HepG2 (cell line): ENCODE data around the gene HEBP1. TPM values are rescaled to one million over a fixed set of nuclear protein-coding genes. Genes with fewer than 3 reads are reported as not detected.

Experiments used
- ATAC-seq: fragments of 200-7000 bp; cut with Tn5 transposase; 3 replicates; pipeline ENCODE4 v1.9.1; 2020; ENCODE audit warnings: mild to moderate bottlenecking, moderate library complexity
- BruUV-seq: library from RNA; stranded (reverse); fragments of 400-500 nt; replicated peaks from 2 replicates; lab custom pipeline; 2021; lab: Mats Ljungman, UMichigan
- CTCF ChIA-PET: fragments of 300-600 bp; formaldehyde crosslinking; extraction: SDS; loops from one replicate; lab custom pipeline; 2021; ENCODE audit warnings: low total read pairs, inconsistent platforms, low intra/inter-chr PET ratio; lab: Yijun Ruan, JAX
- POLR2A ChIA-PET: fragments of 350-600 bp; sonication (Branson Sonifier 250); formaldehyde crosslinking; loops from one replicate; lab custom pipeline; 2020; ENCODE audit warnings: antibody characterized with exemption, inconsistent platforms; lab: Yijun Ruan, JAX
- DNase-seq: peaks from one replicate; pipeline ENCODE4 v3.0.0-alpha.2; 2015; ENCODE audit warnings: low spot score
- FAIRE-seq: peaks from 3 replicates; lab custom pipeline; 2011; peaks lifted over from hg19 to GRCh38; lab: Jason Lieb, UNC
- H2AFZ ChIP-seq: one replicate; pipeline ENCODE4 v1.6.1; 2011; ENCODE audit warnings: low read length, inconsistent platforms
- H3K27ac ChIP-seq: fragments of 300-600 bp; 3 replicates; pipeline ENCODE4 v1.8.0; 2011; ENCODE audit warnings: mixed run types, mild to moderate bottlenecking, mixed read lengths, low read length, inconsistent platforms; ENCODE audit not compliant: insufficient read depth; ENCODE audit errors: extremely low read length
- H3K27me3 ChIP-seq, 2 experiments: fragments of 200-600 bp in 1 of 2; 2 replicates in 1 of 2; 3 replicates in 1 of 2; pipeline versions ENCODE4 v1.6.0 to v1.8.0; 2011; ENCODE audit warnings: low read length in 2 of 2, mild to moderate bottlenecking in 2 of 2, moderate library complexity in 2 of 2, inconsistent platforms in 1 of 2; ENCODE audit not compliant: insufficient read depth in 2 of 2, control insufficient read depth in 1 of 2
- H3K36me3 ChIP-seq, 2 experiments: fragments of 200-600 bp in 1 of 2; replicated peaks in 1 of 2; 2 replicates in 1 of 2; 3 replicates in 1 of 2; pipeline versions ENCODE4 v1.5.1 to v1.8.0; 2011; ENCODE audit warnings: low read length in 2 of 2, inconsistent platforms in 1 of 2; ENCODE audit not compliant: insufficient read depth in 2 of 2, control insufficient read depth in 1 of 2
- H3K4me1 ChIP-seq: 2 replicates; pipeline ENCODE4 v1.5.1; 2012; ENCODE audit warnings: low read length, inconsistent platforms; ENCODE audit not compliant: insufficient read depth
- H3K4me2 ChIP-seq: 2 replicates; pipeline ENCODE4 v1.6.0; 2011; ENCODE audit warnings: low read depth, low read length, inconsistent platforms
- H3K4me3 ChIP-seq, 3 experiments: fragments of 200-600 bp in 1 of 3; sonication (generic), shearing (Covaris generic) in 1 of 3; replicated peaks in 1 of 3; 2 replicates each; pipeline ENCODE4 v1.5.1; 2011 to 2016; ENCODE audit warnings: low read length in 3 of 3, inconsistent platforms in 2 of 3, low read depth in 2 of 3, mild to moderate bottlenecking in 2 of 3, control low read depth in 1 of 3, mixed read lengths in 1 of 3; ENCODE audit not compliant: insufficient read depth in 1 of 3
- H3K79me2 ChIP-seq: one replicate; pipeline ENCODE4 v1.6.1; 2011; ENCODE audit warnings: low read length, inconsistent platforms; ENCODE audit not compliant: insufficient read depth
- H3K9ac ChIP-seq: 2 replicates; pipeline ENCODE4 v1.6.0; 2011; ENCODE audit warnings: mild to moderate bottlenecking, low read depth, low read length, inconsistent platforms; ENCODE audit not compliant: insufficient read depth
- H3K9me3 ChIP-seq: 2 replicates; pipeline ENCODE4 v1.5.1; 2012; ENCODE audit warnings: mild to moderate bottlenecking, low read length
- H4K20me1 ChIP-seq: 2 replicates; pipeline ENCODE4 v1.6.0; 2011; ENCODE audit warnings: inconsistent platforms, mild to moderate bottlenecking, low read length, moderate library complexity; ENCODE audit not compliant: insufficient read depth
- CENPBD1 ChIP-seq: sonication (generic); formaldehyde crosslinking; IDR thresholded peaks from 2 replicates; pipeline ENCODE4 v1.8.0; 2022; ENCODE audit warnings: missing genetic modification reagents, low read depth, mild to moderate bottlenecking, borderline replicate concordance
- FOXC1 ChIP-seq: sonication (generic); formaldehyde crosslinking; IDR thresholded peaks from 2 replicates; pipeline ENCODE4 v1.8.0; 2022; ENCODE audit warnings: mild to moderate bottlenecking, missing genetic modification reagents, borderline replicate concordance
- HOXA3 ChIP-seq: sonication (generic); formaldehyde crosslinking; IDR thresholded peaks from 2 replicates; pipeline ENCODE4 v1.5.0; 2020; ENCODE audit warnings: missing genetic modification reagents
- PAX8 ChIP-seq: sonication (generic); formaldehyde crosslinking; IDR thresholded peaks from 2 replicates; pipeline ENCODE4 v1.8.0; 2022; ENCODE audit warnings: mild to moderate bottlenecking, missing genetic modification reagents, borderline replicate concordance
- STAG1 ChIP-seq: sonication (generic); formaldehyde crosslinking; IDR thresholded peaks from 2 replicates; pipeline ENCODE4 v1.4.0; 2020; ENCODE audit warnings: missing genetic modification reagents
- U2AF1 ChIP-seq: fragments of 200-400 bp; formaldehyde crosslinking; optimal IDR thresholded peaks from 2 replicates; pipeline ENCODE3; 2017; ENCODE audit warnings: mild to moderate bottlenecking, low read depth, low read length
- ZNF570 ChIP-seq: sonication (generic); formaldehyde crosslinking; IDR thresholded peaks from 2 replicates; pipeline ENCODE4 v1.4.0; 2020; ENCODE audit warnings: mild to moderate bottlenecking, missing genetic modification reagents, borderline replicate concordance
- WGBS: methylation state at CpG from one replicate; pipeline ENCODE4 v1.1.6; 2017; ENCODE audit warnings: low lambda C conversion rate; 5-methylcytosine and 5-hydroxymethylcytosine counted together
- in situ Hi-C: cut with HindIII; loops from 2 replicates; pipeline ENCODE4 v1.10.0; 2017; ENCODE audit warnings: low pct_unique_long_range_greater_than_20kb; ENCODE audit not compliant: extremely low pct_ligation_motif_present
- intact Hi-C: fragments of 100-400 bp; cut with micrococcal nuclease; formaldehyde crosslinking; loops from one replicate; pipeline ENCODE4 v1.10.0; 2022; ENCODE audit not compliant: unreplicated experiment
- polyA plus RNA-seq, 8 experiments: library from polyadenylated mRNA; depleted of rRNA in 3 of 8; stranded (reverse) in 7 of 8; unstranded in 1 of 8; fragments of >200 nt; fragmentation: Illumina TruSeq in 4 of 8; extraction: Trizol in 4 of 8; gene quantifications; 2 replicates each; pipeline versions ENCODE4 v1.2.1 to v1.2.3, GENCODE V29; 2011 to 2016; ENCODE audit warnings: low read depth in 4 of 8, missing spikeins in 1 of 8, mixed read lengths in 1 of 8; ENCODE audit not compliant: insufficient read depth in 1 of 8
- total RNA-seq, 5 experiments: library from RNA; depleted of rRNA; stranded (reverse); fragments of >200 nt; fragmentation: Illumina TruSeq; extraction: Trizol; gene quantifications; 2 replicates each; pipeline ENCODE4 v1.2.3, GENCODE V29; 2016; ENCODE audit warnings: low read depth in 1 of 5
- TF ChIP-seq, protein P1 (sequence below): sonication (generic); formaldehyde crosslinking; IDR thresholded peaks from 2 replicates; pipeline ENCODE4 v1.5.0; 2020; ENCODE audit warnings: mild to moderate bottlenecking, missing genetic modification reagents, moderate library complexity
- TF ChIP-seq, protein P2 (sequence below): IDR thresholded peaks from 2 replicates; pipeline ENCODE4 v1.6.1; 2012; ENCODE audit warnings: low read length, improper control_type of control experiment

Gene HEBP1
- total and polyA plus RNA-seq, 2 of the 13 experiments (the other 11 are each of a cell fraction or from before 2014, with no cell fraction given): 7.8 to 9.4 TPM

DNA sequence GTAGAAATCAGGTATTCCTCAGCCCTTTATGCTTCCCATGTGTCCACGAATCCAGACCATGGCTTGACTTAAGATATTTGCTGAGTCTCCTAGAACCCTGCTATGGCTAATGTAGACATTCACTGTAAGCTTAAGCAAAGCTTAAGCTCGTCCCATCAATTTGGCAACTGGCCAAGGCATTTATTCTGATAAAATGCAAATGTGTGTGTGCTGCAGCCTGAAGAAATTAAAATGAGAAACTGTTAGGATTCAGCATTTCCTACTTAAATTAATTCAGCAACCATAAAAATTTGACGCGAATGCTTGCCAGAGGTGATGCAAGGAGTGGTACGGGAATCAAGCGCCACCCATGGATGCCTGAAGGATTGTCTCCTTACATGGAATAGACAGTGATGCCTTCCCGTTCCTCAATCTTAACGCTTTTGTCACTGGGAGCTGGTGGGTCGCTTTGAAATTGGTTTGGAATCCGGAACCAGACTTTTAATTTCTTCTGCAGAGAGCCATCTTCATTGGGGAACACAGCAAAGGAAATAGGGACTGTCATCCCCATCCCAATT, 13.2 kb downstream of the HEBP1 start:
- Histone ChIP-seq H3K79me2 (no peaks in the 10 kb centered on the region), H3K36me3 (peaks cover 16 to 50% of the 10 kb centered on the region in 2 experiments), H3K4me1 (no peaks in the 10 kb centered on the region), H3K4me2 (no peak overlapping the region), H3K27me3 (no peaks in the 10 kb centered on the region), H3K9ac (no peak overlapping the region), H2AFZ (no peak overlapping the region), H3K27ac (no peak overlapping the region), H4K20me1 (no peaks in the 10 kb centered on the region), H3K4me3 (no peak overlapping the region), H3K9me3 (no peaks in the 10 kb centered on the region)
- no peak for DNase-seq
- CTCF ChIA-PET: no interaction called here
- POLR2A ChIA-PET: no interaction called here
- no peak for ATAC-seq
- no peak for FAIRE-seq
- WGBS: 98% methylated on average over 10 of the region's 10 CpGs
- TF ChIP-seq CENPBD1 (CRISPR knock-in tag): no peak
- TF ChIP-seq ZNF570 (CRISPR knock-in tag): no peak
- TF ChIP-seq PAX8 (CRISPR knock-in tag): no peak
- no peak for TF ChIP-seq U2AF1
- in situ Hi-C loops (no loop called here), intact Hi-C loops (loop anchor here (2.0 kb wide), 1 partner anchor 226 kb away; no protein-coding TSS in a partner anchor)
- TSS peak; percentile 19 for BruUV-seq

GRCh38 chr12:12985817-12986408, 14.2 kb downstream of the HEBP1 start:
- no peak overlapping the region for H3K4me2 ChIP-seq
- no peak overlapping the region for H2AFZ ChIP-seq
- TF ChIP-seq, protein P1, sequence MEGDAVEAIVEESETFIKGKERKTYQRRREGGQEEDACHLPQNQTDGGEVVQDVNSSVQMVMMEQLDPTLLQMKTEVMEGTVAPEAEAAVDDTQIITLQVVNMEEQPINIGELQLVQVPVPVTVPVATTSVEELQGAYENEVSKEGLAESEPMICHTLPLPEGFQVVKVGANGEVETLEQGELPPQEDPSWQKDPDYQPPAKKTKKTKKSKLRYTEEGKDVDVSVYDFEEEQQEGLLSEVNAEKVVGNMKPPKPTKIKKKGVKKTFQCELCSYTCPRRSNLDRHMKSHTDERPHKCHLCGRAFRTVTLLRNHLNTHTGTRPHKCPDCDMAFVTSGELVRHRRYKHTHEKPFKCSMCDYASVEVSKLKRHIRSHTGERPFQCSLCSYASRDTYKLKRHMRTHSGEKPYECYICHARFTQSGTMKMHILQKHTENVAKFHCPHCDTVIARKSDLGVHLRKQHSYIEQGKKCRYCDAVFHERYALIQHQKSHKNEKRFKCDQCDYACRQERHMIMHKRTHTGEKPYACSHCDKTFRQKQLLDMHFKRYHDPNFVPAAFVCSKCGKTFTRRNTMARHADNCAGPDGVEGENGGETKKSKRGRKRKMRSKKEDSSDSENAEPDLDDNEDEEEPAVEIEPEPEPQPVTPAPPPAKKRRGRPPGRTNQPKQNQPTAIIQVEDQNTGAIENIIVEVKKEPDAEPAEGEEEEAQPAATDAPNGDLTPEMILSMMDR (CRISPR knock-in tag): peak; percentile 60
- TF ChIP-seq, protein P2, sequence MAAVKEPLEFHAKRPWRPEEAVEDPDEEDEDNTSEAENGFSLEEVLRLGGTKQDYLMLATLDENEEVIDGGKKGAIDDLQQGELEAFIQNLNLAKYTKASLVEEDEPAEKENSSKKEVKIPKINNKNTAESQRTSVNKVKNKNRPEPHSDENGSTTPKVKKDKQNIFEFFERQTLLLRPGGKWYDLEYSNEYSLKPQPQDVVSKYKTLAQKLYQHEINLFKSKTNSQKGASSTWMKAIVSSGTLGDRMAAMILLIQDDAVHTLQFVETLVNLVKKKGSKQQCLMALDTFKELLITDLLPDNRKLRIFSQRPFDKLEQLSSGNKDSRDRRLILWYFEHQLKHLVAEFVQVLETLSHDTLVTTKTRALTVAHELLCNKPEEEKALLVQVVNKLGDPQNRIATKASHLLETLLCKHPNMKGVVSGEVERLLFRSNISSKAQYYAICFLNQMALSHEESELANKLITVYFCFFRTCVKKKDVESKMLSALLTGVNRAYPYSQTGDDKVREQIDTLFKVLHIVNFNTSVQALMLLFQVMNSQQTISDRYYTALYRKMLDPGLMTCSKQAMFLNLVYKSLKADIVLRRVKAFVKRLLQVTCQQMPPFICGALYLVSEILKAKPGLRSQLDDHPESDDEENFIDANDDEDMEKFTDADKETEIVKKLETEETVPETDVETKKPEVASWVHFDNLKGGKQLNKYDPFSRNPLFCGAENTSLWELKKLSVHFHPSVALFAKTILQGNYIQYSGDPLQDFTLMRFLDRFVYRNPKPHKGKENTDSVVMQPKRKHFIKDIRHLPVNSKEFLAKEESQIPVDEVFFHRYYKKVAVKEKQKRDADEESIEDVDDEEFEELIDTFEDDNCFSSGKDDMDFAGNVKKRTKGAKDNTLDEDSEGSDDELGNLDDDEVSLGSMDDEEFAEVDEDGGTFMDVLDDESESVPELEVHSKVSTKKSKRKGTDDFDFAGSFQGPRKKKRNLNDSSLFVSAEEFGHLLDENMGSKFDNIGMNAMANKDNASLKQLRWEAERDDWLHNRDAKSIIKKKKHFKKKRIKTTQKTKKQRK: no peak
- TF ChIP-seq FOXC1 (CRISPR knock-in tag) (no peak), HOXA3 (CRISPR knock-in tag) (no peak), STAG1 (CRISPR knock-in tag) (peak; percentile 57)
- no peaks in the 10 kb centered on the region for H4K20me1 ChIP-seq
- H3K9me3 ChIP-seq: no peaks in the 10 kb centered on the region
- H3K4me3 ChIP-seq: no peak overlapping the region
- H3K27me3 ChIP-seq: no peaks in the 10 kb centered on the region
- 100% methylated on average over 2 of the region's 4 CpGs for WGBS
- BruUV-seq: no TSS peak
- peaks cover 19 to 59% of the 10 kb centered on the region in 2 experiments for H3K36me3 ChIP-seq
- no peaks in the 10 kb centered on the region for H3K79me2 ChIP-seq
- intact Hi-C loops (loop anchor here (2.0 kb wide), 1 partner anchor 227 kb away; no protein-coding TSS in a partner anchor), in situ Hi-C loops (no loop called here)
- peak; percentile 99 for ATAC-seq
- ChIA-PET POLR2A (no interaction called here), CTCF (interaction anchor here (1.1 kb wide), 1 partner anchor 226 kb away, joined by 4 read pairs; no protein-coding TSS in a partner anchor)
- H3K4me1 ChIP-seq: no peaks in the 10 kb centered on the region
- DNase-seq: peak; percentile 11
- H3K9ac ChIP-seq: no peak overlapping the region
- peak; percentile 51 for FAIRE-seq
- no peak overlapping the region for H3K27ac ChIP-seq
